Type B pancreatic cell (in vitro differentiated cells): ENCODE data around the gene PBX4. TPM values are rescaled to one million over a fixed set of nuclear protein-coding genes. Genes with fewer than 3 reads are reported as not detected.

Experiments
- DNase-seq: peaks from one replicate; pipeline ENCODE4 v3.0.0; 2021; ENCODE audit warnings: mixed read lengths; ENCODE audit not compliant: unreplicated experiment; ENCODE audit errors: extremely low spot score
- H3K27ac Mint-ChIP-seq: 2 replicates; pipeline ENCODE4 v1.8.0; 2021; ENCODE audit warnings: mild to moderate bottlenecking, mixed read lengths
- H3K27me3 Mint-ChIP-seq: 2 replicates; pipeline ENCODE4 v1.8.0; 2021; ENCODE audit warnings: mixed read lengths
- H3K36me3 Mint-ChIP-seq: 2 replicates; pipeline ENCODE4 v1.8.0; 2021; ENCODE audit warnings: mixed read lengths
- H3K4me1 Mint-ChIP-seq: one replicate; pipeline ENCODE4 v1.8.0; 2021; ENCODE audit warnings: mixed read lengths; ENCODE audit not compliant: unreplicated experiment
- H3K4me3 Mint-ChIP-seq: 2 replicates; pipeline ENCODE4 v1.8.0; 2021; ENCODE audit warnings: mild to moderate bottlenecking, mixed read lengths
- H3K9me3 Mint-ChIP-seq: 2 replicates; pipeline ENCODE4 v1.8.0; 2021; ENCODE audit warnings: mixed read lengths
- total RNA-seq: library from RNA; stranded (reverse); gene quantifications from 2 replicates; pipeline ENCODE4 v1.2.1, GENCODE V29; 2021; ENCODE audit warnings: low replicate concordance
- TF ChIP-seq, protein P1 (sequence below): fragments of 200-600 bp; sonication (generic); conservative IDR thresholded peaks from 2 replicates; pipeline ENCODE4 v1.5.0; 2021; ENCODE audit warnings: antibody characterized with exemption, mild to moderate bottlenecking

PBX4 gene
- total RNA-seq, 1 donor from 2014 or later, result 10.9 TPM

DNA sequence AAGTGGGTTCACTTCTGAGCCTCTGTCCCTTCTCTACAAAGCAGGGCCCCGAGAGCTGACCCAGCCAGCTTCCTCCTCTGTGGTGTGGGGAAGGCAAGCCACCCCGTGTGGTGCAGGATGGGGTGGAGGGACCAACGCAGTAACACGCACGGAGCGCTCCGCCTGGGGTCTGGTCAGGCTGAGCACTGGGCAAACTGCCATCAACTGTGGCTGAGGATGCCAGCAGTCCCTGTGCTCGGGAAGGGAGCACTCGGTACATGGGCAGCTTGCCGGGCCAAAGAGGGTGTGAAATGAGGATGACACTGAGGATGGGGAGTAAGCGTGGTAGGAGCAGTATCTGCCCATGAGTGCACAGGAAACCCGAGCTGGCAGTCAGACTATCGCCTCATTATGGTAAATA lies 32.6 kb upstream of the PBX4 start:
- H3K4me1 Mint-ChIP-seq, result no peaks in the 10 kb centered on the region
- DNase-seq, result no peak
- no peak overlapping the region for H3K4me3 Mint-ChIP-seq
- no peak overlapping the region for H3K27ac Mint-ChIP-seq
- no peaks in the 10 kb centered on the region for H3K9me3 Mint-ChIP-seq
- TF ChIP-seq, protein P1, sequence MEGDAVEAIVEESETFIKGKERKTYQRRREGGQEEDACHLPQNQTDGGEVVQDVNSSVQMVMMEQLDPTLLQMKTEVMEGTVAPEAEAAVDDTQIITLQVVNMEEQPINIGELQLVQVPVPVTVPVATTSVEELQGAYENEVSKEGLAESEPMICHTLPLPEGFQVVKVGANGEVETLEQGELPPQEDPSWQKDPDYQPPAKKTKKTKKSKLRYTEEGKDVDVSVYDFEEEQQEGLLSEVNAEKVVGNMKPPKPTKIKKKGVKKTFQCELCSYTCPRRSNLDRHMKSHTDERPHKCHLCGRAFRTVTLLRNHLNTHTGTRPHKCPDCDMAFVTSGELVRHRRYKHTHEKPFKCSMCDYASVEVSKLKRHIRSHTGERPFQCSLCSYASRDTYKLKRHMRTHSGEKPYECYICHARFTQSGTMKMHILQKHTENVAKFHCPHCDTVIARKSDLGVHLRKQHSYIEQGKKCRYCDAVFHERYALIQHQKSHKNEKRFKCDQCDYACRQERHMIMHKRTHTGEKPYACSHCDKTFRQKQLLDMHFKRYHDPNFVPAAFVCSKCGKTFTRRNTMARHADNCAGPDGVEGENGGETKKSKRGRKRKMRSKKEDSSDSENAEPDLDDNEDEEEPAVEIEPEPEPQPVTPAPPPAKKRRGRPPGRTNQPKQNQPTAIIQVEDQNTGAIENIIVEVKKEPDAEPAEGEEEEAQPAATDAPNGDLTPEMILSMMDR, result no peak
- peaks cover 8% of the 10 kb centered on the region for H3K36me3 Mint-ChIP-seq
- no peaks in the 10 kb centered on the region for H3K27me3 Mint-ChIP-seq

DNA sequence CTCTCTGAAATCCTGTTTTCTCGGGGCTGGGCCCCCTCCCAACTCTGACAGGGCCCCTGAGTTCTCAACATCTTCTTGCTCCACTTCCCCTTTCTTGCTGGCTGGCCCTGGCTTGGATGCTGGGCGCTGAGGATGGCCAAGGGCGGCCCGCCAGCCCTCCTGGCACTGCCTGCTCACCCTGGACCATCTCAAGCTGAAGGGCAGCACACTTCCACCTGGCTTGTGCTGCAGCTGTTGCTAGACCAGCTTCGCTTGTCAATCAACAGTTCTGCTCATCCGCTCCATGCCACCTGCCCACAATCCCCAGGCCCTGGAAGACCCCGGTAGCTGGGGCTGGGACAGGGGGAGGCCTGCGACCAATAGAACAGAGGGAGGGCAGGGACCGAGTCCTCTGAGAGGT lies 31.8 kb upstream of the PBX4 start:
- Mint-ChIP-seq H3K27me3 (no peaks in the 10 kb centered on the region), H3K4me3 (no peak overlapping the region), H3K36me3 (peaks cover 8% of the 10 kb centered on the region), H3K9me3 (no peaks in the 10 kb centered on the region), H3K27ac (no peak overlapping the region), H3K4me1 (no peaks in the 10 kb centered on the region)
- DNase-seq, result no peak
- TF ChIP-seq, protein P1, result no peak

DNA sequence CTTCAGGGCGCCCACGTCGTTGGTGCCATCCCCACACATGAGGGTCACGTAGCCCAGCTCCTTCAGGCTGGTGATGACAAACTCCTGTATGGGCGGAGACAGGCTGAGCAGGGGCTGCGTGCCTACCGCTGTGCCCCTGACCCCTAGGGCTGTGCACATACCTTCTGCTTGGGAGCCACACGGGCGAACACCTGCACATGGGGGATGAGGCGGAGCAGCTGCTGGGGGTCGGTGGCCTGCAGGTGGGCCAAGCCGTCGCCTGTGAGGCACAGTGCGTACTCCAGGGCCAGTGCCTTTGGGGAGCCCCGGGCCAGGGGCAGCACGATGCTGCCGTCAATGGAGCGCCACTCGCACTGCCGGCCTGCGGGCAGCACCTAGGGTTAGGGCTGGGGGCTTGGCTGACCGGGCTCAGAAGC lies 31.1 kb upstream of the PBX4 start:
- TF ChIP-seq, protein P1, result no peak
- H3K4me1 Mint-ChIP-seq, result no peaks in the 10 kb centered on the region
- H3K4me3 Mint-ChIP-seq, result no peak overlapping the region
- H3K27ac Mint-ChIP-seq, result no peak overlapping the region
- no peaks in the 10 kb centered on the region for H3K9me3 Mint-ChIP-seq
- peaks cover 8% of the 10 kb centered on the region for H3K36me3 Mint-ChIP-seq
- no peak for DNase-seq
- H3K27me3 Mint-ChIP-seq, result no peaks in the 10 kb centered on the region

DNA sequence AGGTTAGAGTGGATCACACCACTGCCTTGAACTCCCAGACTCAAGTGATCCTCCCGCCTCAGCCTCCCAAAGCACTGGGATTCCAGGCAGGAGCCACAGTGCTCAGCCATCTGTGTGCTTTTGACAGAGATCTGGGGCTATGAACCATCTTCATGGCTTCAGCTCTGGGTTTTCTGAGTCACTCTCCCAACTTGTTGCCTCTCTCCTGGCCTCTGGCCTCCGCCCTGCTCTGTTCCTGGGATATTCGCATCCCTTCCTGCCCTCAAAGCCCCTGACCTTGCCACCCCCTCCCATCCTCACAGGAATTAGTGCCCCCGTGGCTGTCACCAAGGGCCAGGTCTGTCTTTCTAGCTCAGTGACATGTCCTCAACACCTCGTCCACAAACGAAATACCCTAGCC lies 30.7 kb upstream of the PBX4 start:
- H3K4me3 Mint-ChIP-seq, result no peak overlapping the region

DNA sequence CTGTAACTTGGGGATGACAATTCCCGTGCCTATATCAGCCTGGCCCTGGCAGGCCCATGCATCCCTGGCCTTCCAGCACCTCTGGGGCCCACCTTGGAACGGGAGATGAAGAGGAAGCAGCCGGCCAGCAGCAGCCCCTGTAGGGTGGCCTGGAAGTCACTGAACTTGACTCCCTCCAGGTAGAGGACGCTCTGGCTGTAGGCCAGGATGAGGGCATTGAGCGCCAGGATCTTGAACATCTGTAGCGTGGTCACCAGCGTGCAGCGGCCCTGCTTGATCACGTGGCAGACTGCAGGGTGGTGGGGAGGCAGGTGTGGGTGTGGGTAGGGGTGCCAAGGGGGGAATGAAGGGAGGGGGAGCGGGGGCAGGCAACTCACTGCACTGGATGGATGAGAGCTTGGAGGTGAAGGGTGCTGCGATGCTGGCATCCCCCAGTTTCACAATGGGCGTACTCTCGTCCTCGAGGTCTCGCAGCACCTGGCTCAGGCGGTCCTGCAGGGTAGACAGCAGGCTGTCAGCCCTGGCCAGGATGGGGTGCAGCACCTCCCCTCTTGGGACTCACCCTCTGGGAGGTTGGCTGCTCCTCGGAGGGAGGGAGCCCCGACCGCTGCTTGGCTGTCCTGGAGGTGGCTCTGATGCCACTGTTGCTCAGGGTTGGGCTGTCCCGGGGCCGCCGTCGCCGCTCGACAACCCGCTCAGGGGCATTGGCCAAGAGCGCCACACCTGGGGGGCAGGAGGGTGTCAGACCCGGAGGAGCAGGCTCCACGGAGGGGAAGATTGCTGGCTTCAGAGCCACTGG lies 28.7 kb upstream of the PBX4 start:
- no peak for DNase-seq
- no peak overlapping the region for H3K27ac Mint-ChIP-seq
- H3K36me3 Mint-ChIP-seq, result no peaks in the 10 kb centered on the region
- no peak overlapping the region for H3K4me3 Mint-ChIP-seq
- H3K27me3 Mint-ChIP-seq, result no peaks in the 10 kb centered on the region
- peaks cover 8% of the 10 kb centered on the region for H3K4me1 Mint-ChIP-seq
- H3K9me3 Mint-ChIP-seq, result no peaks in the 10 kb centered on the region
- TF ChIP-seq, protein P1, result no peak

More for the DNA sequence above, 30.7 kb upstream of the PBX4 start:
- Mint-ChIP-seq H3K4me1 (no peaks in the 10 kb centered on the region), H3K9me3 (no peaks in the 10 kb centered on the region), H3K27me3 (no peaks in the 10 kb centered on the region), H3K27ac (no peak overlapping the region), H3K36me3 (peaks cover 8% of the 10 kb centered on the region)
- DNase-seq, result no peak
- TF ChIP-seq, protein P1, result no peak
